NCI-H524 treated with DMSO at 0.1 percent for 48 hours (cell line): ENCODE data around the gene TEX54.
"Not testable (repeated sequence)": the region's sequence is repeated elsewhere in the genome, so short reads cannot be mapped to it uniquely, and the experiment has no call there.

Experiments used
- DNase-seq: peaks from one replicate; lab custom pipeline; 2025; lab: John Stamatoyannopoulos, UW

TEX54 gene

GRCh38 chr11:62855571-62856332 is 23.1 kb upstream of the TEX54 start:
- DNase-seq, result peak; percentile 79

DNA sequence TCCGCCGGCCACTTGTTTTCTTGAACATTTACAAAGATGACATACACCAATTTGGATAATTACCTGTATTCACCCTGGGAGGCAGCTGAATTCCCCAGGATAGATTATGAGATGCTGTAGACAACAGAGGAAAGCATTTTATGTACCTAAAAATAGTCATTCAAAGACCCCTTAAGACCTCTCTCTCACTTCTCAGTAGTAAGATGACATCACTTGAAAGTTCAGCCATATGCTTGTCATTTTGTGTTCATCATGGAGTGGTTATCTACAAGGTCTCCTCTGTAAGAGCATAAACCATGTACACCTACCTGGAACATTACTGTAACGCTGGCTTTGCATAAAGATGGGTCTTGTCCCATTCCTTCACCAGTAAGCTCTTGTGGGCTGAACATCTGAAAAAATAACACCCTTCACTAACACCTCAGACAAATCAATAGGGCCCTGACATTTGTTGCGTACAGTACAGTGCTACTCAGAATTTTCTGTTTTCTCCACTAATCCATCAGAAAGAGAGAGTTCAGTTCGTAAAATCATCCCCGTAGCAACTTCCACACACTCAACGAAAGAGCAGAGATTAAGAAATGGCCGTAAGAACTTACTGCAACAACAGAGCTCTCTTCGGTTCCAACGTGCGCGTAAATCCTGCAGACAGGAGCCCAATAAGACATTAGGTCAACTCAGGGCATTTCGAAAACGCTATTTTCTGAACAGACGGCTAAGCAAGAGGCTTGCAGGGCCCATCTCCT is 22.4 kb upstream of the TEX54 start:
- no peak for DNase-seq

DNA sequence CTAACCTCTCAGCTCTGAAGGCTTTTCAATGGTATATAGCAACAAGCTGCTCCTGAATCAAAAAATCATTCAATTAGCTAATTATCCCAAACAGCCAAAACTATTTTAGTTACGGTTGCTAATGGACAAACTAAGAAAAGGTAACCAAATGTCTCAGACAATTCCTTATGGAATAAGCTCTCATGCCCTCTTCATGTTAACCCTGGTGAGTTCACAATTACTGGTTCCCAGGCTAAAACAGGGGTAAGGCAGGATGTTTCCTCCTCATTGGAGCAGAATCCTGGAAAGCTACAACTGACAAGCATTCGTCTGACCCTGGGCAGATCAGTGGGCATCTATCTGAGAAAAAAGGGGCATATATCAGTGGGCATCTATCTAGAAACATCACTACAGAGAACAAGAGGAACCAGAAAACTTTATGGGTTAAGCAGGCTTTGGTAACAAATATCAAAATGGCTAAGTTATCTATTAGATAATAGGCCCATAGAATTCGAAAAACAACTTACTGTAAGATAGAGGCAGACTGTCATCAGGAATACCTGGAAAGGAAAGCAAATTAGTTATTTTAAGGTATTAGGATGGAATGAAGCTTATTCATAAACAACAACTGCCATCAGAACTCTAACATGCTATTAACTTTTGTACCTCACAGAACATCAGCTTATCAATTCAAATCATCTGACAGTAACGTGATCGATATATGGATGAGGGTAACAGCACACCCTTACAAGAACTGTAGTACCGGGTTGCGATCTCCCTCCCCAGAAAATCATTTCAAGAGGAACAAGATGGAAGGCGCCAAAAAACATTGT is 21.6 kb upstream of the TEX54 start:
- no peak for DNase-seq

- DNase-seq, result no peak
Measured at GRCh38 chr11:62853279-62853965, 20.8 kb upstream of the TEX54 start.

DNA sequence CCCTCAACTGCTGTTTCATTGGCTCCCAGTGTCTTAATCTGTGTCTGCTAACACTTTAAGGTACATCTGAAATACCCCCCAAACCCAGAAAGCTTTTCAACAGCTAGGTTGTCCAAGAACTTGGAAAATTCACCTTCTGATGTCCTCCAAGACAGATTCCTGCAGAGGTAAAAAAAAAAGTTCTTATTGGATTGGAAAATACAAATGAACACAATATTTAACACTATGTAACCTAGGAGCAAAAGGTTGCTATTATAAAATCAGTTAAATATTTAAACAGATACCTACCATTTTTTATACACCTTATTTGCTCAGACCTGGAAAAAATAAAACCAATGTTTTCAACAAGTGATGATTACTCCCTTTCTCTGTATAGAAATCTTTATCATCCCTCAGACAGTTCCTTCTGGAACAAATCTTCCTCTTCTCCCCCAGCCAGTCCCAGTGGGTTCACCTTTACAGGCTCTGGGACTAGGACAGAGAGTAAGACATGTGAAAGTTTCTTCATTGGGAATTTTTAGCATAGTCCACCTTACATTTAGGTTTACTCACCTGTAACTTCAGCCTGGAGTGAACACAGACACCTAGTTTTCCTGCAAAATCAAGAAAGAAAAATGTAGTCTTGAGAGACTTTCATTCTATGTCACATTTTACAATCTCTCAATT is 20.0 kb upstream of the TEX54 start:
- DNase-seq, result no peak

- no peak for DNase-seq
Measured at GRCh38 chr11:62851807-62852522, 19.3 kb upstream of the TEX54 start.

DNA sequence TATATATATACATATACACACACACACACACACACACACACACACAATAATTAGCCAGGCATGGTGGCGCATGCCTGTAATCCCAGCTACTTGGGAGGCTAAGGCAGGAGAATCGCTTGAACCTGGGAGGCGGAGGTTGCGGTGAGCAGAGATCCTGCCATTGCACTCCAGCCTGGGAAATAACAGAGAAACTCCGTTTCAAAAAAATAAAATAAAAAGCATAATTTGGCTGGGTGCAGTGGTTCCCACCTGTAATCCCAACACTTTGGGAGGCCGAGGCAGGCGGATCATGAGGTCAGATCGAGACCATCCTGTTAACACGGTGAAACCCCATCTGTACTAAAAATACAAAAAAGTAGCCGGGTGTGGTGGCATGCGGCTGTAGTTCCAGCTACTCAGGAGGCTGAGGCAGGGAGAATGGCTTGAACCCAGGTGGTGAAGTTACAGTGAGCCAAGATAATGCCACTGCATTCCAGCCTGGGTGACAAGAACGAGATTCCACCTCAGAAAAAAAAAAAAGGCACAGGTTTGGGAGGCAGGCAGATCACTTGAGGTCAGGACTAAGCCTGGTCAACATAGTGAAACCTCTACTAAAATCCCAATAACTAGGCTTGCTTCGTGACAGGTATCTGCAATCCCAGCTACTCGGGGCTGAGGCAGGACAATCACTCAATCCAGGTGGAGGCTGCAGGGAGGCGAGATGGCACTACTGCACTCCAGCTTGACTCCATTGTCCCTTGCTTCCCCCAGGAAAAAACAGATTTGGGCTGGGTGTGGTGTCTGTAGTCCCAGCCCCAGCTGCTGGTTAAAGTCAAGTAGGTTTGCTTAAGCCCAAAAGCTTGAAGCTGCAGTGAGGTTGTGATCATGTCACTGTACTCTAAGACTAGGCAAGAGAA is 18.5 kb upstream of the TEX54 start:
- no peak for DNase-seq

GRCh38 chr11:62847767-62848314 is 15.2 kb upstream of the TEX54 start:
- no peak for DNase-seq

DNA sequence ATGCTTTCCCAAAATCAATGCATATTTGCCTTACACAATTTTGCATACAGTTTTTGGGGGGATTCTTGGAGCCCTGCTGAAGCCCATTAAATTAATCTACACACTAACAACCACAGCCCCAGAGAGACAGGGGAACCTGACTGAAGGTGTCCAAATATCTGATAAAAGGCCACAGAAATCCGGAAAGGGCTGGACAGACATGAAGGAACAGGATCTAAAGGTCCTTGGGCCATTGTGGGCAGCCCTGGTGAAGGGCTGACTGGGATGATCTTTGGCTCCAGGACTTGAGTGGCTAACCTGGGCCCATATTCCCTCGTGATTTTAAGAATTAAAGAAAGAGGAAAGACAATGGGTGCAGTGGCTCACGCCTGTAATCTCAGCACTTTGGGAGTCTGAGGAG is 13.5 kb upstream of the TEX54 start:
- DNase-seq, result no peak

DNA sequence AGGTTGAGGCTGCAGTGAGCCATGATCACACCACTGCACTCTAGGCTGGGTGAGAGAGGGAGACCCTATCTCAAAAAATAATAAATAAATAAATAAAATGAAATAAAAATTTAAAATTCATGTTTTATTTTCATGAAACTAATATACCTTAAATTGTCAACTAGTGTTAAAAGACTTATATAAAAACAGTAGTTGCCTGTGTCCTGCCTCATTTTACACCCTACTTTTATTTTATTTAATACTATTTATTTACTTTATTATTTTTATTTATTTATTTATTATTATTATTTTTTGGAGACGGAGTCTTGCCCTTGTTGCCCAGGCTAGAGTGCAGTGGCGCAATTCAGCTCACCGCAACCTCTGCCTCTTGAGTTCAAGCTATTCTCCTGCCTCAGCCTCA is 11.5 kb upstream of the TEX54 start:
- no peak for DNase-seq

DNA sequence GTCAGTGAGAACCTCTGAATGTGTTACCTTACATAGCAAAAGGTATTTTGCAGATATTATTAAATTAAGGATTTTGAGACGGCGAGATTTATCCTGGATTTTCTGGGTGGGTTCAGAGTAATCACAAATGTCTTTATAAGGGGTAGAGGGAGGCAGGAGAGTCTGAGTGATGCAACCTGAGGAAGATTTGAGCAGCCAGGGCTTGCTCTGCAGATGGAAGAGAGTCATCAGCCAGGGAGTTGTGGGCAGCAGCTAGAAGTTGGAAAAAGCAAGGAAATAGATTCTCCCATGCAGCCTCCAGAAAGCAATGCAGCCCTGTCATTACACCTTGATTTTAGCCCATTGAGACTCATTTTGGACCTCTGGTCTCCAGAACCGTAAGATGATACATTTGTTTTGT is 10.8 kb upstream of the TEX54 start:
- DNase-seq, result no peak

DNA sequence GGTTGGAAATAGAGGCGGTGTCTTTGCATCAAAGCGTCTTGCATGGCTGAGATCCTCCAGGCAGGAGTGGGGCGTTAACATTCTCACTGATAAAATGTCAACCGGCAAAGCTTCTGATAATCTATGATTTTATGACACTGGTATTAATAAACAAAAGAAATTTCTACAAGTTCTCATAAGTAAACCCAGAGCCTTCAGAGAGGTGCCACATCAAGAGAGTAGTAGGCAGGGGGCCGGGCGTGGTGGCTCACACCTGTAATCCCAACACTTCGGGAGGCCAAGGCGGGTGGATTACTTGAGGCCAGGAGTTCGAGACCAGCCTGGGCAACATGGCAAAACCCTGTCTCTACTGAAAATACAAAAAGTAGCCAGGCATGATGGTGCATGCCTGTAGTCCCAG is 10.2 kb upstream of the TEX54 start:
- not testable (repeated sequence) for DNase-seq

GRCh38 chr11:62842171-62842741 is 9.6 kb upstream of the TEX54 start:
- no peak for DNase-seq

DNA sequence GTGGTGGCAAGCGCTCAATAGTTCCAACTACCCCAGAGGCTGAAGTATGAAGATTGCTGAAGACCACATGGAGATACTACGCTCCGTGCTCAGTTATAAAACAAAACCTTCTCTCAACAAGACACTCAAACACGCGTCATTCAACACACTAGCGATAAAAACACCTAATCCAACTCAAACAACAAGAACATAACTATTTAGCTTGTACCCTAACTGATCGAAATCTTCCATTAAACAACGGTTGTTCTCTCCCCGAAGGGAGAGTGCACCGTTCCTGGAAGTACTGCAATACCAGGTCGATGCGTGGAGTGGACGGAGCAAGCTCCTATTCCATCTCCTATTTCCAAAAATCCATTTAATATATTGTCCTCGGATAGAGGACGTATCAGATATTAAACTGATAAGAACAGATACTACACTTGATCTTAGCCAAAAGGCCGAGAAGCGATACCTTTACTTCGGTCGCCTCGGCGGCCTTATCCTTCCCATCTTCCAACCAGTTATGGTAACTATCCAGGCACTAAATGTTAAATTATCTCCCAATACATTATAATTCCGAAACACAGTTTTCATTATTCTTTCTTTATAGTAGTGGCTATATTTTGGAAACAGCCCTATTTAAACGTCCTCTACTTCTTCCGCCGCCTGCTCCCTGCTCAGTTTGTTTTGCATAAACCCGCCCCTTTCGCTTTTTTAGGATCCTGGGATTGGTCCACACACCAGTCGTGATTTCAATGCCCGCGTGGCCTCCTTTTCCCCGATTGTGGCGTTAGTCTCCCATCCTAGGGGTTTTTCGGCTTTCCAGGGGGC is 8.9 kb upstream of the TEX54 start:
- peak; percentile 99 for DNase-seq

- not testable (repeated sequence) for DNase-seq
Measured at GRCh38 chr11:62840721-62841360, 8.2 kb upstream of the TEX54 start.

DNA sequence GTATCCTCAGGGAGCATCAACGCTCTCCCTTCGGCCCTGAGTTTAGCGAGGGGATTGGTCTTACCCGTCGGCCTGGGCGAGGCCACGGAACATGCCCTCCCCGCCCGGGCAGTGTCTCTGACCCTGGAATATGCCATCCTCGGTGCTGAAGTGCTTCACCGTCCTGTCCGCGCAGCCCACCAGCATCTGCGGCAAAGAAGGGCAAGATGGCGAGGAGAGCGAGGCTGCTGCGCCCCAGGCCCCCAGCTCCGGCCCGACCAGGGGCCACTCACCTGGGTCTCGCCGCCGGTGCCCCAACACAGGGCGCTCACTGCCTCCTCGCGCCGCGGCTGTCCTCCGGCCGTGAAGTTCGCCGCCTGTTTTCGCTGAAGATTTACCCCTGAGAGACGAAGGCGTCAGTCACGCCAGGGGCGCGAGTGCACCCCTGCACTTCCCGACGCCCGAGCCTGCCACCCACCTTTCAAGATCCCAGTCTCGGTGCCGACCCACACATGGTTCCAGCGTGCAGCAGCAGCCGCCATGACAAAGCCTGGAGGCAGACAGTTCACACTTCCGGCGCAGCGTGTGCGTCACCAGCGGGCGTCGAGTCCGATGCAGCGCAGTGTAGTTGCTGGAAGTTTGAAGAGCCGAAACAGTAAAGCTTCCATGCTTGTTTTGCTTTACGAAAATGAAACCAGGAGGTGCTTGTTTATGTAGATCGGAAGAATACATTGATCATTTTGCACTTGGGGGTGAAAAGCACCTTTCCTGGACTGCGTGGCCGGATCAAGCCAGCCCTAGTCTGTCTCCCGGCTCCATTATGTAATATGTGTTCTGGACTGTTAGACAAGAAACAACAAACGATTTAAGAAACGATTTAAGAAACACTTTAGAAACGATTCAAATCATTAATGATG is 6.7 kb upstream of the TEX54 start, which contains the start of gene WDR74:
TSS of gene WDR74 (minus strand) at position 541 of the 896 bp plus-strand sequence. CDS start at position 521, 20 bp downstream.
- peak; percentile 53 for DNase-seq

- DNase-seq, result no peak
Measured at GRCh38 chr11:62835336-62835735, 2.7 kb upstream of the TEX54 start.
